ENCODE data around the gene CENPA. TPM values are rescaled to one million over a fixed set of nuclear protein-coding genes. Genes with fewer than 3 reads are reported as not detected.
"Not testable (repeated sequence)": the region's sequence is repeated elsewhere in the genome, so short reads cannot be mapped to it uniquely, and the experiment has no call there.

CENPA gene
- total and polyA plus RNA-seq, 12 donors = 0.20 to 4.5 (median 0.83) TPM; not detected in 4

GRCh38 chr2:26784570-26785234, 1.2 kb upstream of the CENPA start:
- no peaks in the 10 kb centered on the region for H3K27me3 ChIP-seq

DNA sequence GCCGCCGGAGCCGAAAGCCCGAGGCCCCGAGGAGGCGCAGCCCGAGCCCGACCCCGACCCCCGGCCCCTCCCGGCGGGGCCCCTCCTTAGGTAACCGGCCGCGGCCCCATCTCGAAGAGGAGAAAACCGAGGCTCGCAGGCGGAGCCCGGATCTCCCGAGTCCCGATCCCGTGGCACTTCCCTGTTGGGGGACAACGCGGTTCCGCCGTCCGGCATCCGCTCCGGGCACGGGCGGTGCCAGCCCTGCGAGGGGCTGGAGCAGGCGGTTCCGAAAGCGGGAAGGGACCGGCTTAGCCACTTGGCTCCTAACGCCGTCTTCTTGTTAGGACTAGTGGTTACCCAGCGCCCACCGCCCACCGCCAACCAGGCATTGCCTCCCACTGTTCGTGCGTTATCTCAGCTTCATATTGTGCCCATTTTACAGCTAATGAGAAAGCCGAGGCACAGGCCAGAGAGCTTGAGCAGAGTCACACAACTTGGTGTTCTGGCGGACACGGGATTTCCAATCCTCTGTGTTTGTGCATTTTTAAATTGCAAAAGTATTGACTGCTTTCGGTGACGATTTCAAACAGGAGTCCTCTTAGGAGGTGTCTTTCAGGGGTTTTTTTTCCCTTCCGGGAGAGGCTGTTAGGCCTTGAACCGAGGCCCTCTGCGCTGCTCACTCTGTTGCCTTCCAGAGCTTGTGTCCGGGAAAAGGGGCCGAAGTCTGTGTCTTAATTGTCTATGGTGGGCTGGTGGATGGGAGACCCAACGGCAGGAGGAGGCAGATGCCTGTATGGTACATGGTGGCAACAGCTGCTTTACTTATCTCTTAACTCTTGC, 562 bp downstream of the CENPA start:
- Histone ChIP-seq H3K9me3 (replicated peaks in 1 of 3) (no peaks in the 10 kb centered on the region), H3K4me1 (replicated peaks in 1 of 2) (peaks cover 7 to 16% of the 10 kb centered on the region in 2 donors), H3K27ac (no peak overlapping the region), H3K4me3 (peak overlapping the region; percentile 13 to 83 (median 42)), H3K27me3 (no peaks in the 10 kb centered on the region), H3K36me3 (replicated peaks in 1 of 2) (no peaks in the 10 kb centered on the region)
- no peak for TF ChIP-seq POLR2A (IDR thresholded peaks at IDR 0.05)
- TF ChIP-seq, protein P1, sequence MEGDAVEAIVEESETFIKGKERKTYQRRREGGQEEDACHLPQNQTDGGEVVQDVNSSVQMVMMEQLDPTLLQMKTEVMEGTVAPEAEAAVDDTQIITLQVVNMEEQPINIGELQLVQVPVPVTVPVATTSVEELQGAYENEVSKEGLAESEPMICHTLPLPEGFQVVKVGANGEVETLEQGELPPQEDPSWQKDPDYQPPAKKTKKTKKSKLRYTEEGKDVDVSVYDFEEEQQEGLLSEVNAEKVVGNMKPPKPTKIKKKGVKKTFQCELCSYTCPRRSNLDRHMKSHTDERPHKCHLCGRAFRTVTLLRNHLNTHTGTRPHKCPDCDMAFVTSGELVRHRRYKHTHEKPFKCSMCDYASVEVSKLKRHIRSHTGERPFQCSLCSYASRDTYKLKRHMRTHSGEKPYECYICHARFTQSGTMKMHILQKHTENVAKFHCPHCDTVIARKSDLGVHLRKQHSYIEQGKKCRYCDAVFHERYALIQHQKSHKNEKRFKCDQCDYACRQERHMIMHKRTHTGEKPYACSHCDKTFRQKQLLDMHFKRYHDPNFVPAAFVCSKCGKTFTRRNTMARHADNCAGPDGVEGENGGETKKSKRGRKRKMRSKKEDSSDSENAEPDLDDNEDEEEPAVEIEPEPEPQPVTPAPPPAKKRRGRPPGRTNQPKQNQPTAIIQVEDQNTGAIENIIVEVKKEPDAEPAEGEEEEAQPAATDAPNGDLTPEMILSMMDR (IDR thresholded peaks at IDR 0.05) = no peak
- intact Hi-C loops (cut with DNase I) = no loop called here
- WGBS, 4 donors = 4 to 15% (median 5%) methylated on average over 11 to 55 of the region's 55 CpGs
- DNase-seq = peak in 1 of 7 donors; percentile 20

More at GRCh38 chr2:26784570-26785234, 1.2 kb upstream of the CENPA start:
- DNase-seq = peak in 1 of 7 donors; percentile 15
- Histone ChIP-seq H3K4me1 (replicated peaks in 1 of 2) (peaks cover 7 to 16% of the 10 kb centered on the region in 2 donors), H3K36me3 (replicated peaks in 1 of 2) (peaks cover 0 to 13% of the 10 kb centered on the region in 2 donors), H3K27ac (no peak overlapping the region), H3K9me3 (replicated peaks in 1 of 3) (no peaks in the 10 kb centered on the region), H3K4me3 (no peak overlapping the region)
- no peak for TF ChIP-seq POLR2A (IDR thresholded peaks at IDR 0.05)
- TF ChIP-seq, protein P1 (IDR thresholded peaks at IDR 0.05) = no peak
- 91 to 92% (median 92%) methylated on average over 9 to 19 of the region's 19 CpGs for WGBS, 4 donors
- intact Hi-C loops (cut with DNase I) = no loop called here

GRCh38 chr2:26792720-26793119, 6.9 kb downstream of the CENPA start:
- WGBS, 4 donors = 74 to 96% (median 81%) methylated on average over 3 of the region's 3 CpGs
- H3K4me3 ChIP-seq = no peak overlapping the region
- TF ChIP-seq, protein P1 (IDR thresholded peaks at IDR 0.05) = no peak
- TF ChIP-seq POLR2A (IDR thresholded peaks at IDR 0.05) = no peak
- DNase-seq = no peak
- no peaks in the 10 kb centered on the region for H3K27me3 ChIP-seq
- intact Hi-C loops (cut with DNase I) = no loop called here
- H3K9me3 ChIP-seq (replicated peaks in 1 of 3) = no peaks in the 10 kb centered on the region
- no peaks in the 10 kb centered on the region for H3K4me1 ChIP-seq (replicated peaks in 1 of 2)
- H3K36me3 ChIP-seq (replicated peaks in 1 of 2) = no peaks in the 10 kb centered on the region
- no peak overlapping the region for H3K27ac ChIP-seq

DNA sequence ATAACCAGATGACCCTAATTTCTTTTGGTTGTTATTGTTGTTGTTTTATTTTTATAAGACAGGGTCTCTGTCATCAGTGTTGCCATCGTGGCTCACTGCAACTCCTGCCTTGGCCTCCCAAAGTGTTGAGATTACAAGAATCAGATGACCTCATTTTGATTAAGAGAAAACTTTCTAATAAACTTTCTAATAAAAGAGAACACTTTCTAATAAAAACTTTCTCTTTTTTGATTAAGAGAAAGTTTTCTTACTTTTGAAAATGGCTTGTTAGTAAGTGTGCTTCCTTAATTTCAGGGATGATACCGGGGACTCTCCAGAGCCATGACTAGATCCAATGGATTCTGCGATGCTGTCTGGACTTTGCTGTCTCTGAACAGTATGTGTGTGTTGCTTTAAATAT, 7.7 kb downstream of the CENPA start:
- no peaks in the 10 kb centered on the region for H3K4me1 ChIP-seq (replicated peaks in 1 of 2)
- WGBS, 4 donors = 94 to 95% (median 94%) methylated on average over 3 of the region's 3 CpGs
- H3K27me3 ChIP-seq = no peaks in the 10 kb centered on the region
- H3K27ac ChIP-seq = no peak overlapping the region
- intact Hi-C loops (cut with DNase I) = no loop called here
- TF ChIP-seq, protein P1 (IDR thresholded peaks at IDR 0.05) = no peak
- TF ChIP-seq POLR2A (IDR thresholded peaks at IDR 0.05) = no peak
- H3K36me3 ChIP-seq (replicated peaks in 1 of 2) = no peaks in the 10 kb centered on the region
- no peaks in the 10 kb centered on the region for H3K9me3 ChIP-seq (replicated peaks in 1 of 3)
- DNase-seq = no peak
- H3K4me3 ChIP-seq = no peak overlapping the region

- H3K27me3 ChIP-seq; H3K4me3 ChIP-seq; H3K9me3 ChIP-seq (replicated peaks in 1 of 3); DNase-seq; H3K4me1 ChIP-seq (replicated peaks in 1 of 2); H3K36me3 ChIP-seq (replicated peaks in 1 of 2); intact Hi-C loops (cut with DNase I); H3K27ac ChIP-seq: not testable (repeated sequence)
- 96 to 98% (median 97%) methylated on average over 11 to 17 of the region's 17 CpGs for WGBS, 4 donors
These were observed 9.3 kb downstream of the CENPA start for GRCh38 chr2:26795135-26795534.
